K562 (cell line): Measurements from ENCODE around the gene SMIM41. TPM values are rescaled to one million over a fixed set of nuclear protein-coding genes. Genes with fewer than 3 reads are reported as not detected.
A peak's percentile ranks its signal among the peaks of the same experiment; 100 is the strongest.

Experiments
- ATAC-seq: fragments of 200-7000 bp; cut with Tn5 transposase; 3 replicates; pipeline ENCODE4 v1.9.1; 2020; ENCODE audit warnings: moderate library complexity
- BruUV-seq: library from RNA; stranded (reverse); fragments of 400-500 nt; replicated peaks from 2 replicates; lab custom pipeline; 2021; lab: Mats Ljungman, UMichigan
- CTCF ChIA-PET: fragments of 300-600 bp; formaldehyde crosslinking; extraction: SDS; loops from one replicate; lab custom pipeline; 2021; ENCODE audit warnings: low intra/inter-chr PET ratio; lab: Yijun Ruan, JAX
- POLR2A ChIA-PET: fragments of 300-600, 350-650 bp; sonication (Branson Sonifier 250); formaldehyde crosslinking; extraction: SDS; loops from one replicate; lab custom pipeline; 2021; ENCODE audit warnings: antibody characterized with exemption, inconsistent platforms; lab: Yijun Ruan, JAX
- DNase-seq, 4 experiments: peaks; one replicate each; pipeline versions ENCODE4 v3.0.0 to v3.0.0-alpha.2; 2011 to 2018; ENCODE audit warnings: low spot score in 3 of 4, mixed read lengths in 3 of 4; ENCODE audit errors: extremely low read depth in 1 of 4
- FAIRE-seq: peaks from 2 replicates; lab custom pipeline; 2011; peaks lifted over from hg19 to GRCh38; lab: Jason Lieb, UNC
- H2AFZ ChIP-seq: 2 replicates; pipeline ENCODE4 v1.6.0; 2011; ENCODE audit warnings: low read depth, low read length, control low read depth, inconsistent platforms
- H3K27ac ChIP-seq: fragments of 200-600 bp; 3 replicates; pipeline ENCODE4 v1.8.0; 2011; ENCODE audit warnings: low read depth, mild to moderate bottlenecking, control low read depth, inconsistent platforms, low read length, moderate library complexity, mixed read lengths; ENCODE audit errors: extremely low read depth
- H3K27me3 ChIP-seq, 2 experiments: fragments of 300-600 bp in 1 of 2; 2 replicates in 1 of 2; 3 replicates in 1 of 2; pipeline versions ENCODE4 v1.6.0 to v1.8.0; 2011; ENCODE audit warnings: inconsistent platforms in 2 of 2, low read length in 2 of 2, mild to moderate bottlenecking in 1 of 2, mixed read lengths in 1 of 2, moderate library complexity in 1 of 2; ENCODE audit not compliant: control insufficient read depth in 2 of 2, insufficient read depth in 2 of 2
- H3K36me3 ChIP-seq: fragments of 300-600 bp; 3 replicates; pipeline ENCODE4 v1.8.0; 2011; ENCODE audit warnings: mild to moderate bottlenecking, low read length, inconsistent platforms; ENCODE audit not compliant: control insufficient read depth, insufficient read depth
- H3K4me1 ChIP-seq, 2 experiments: fragments of 200-600 bp in 1 of 2; replicated peaks in 1 of 2; 2 replicates in 1 of 2; 3 replicates in 1 of 2; pipeline versions ENCODE4 v1.5.1 to v1.8.0; 2011; ENCODE audit warnings: inconsistent platforms in 2 of 2, low read length in 2 of 2, mild to moderate bottlenecking in 1 of 2, mixed read lengths in 1 of 2, moderate library complexity in 1 of 2; ENCODE audit not compliant: control insufficient read depth in 2 of 2, insufficient read depth in 2 of 2
- H3K4me2 ChIP-seq: 2 replicates; pipeline ENCODE4 v1.6.1; 2011; ENCODE audit warnings: low read length, control low read depth, inconsistent platforms, mixed read lengths; ENCODE audit not compliant: insufficient read depth
- H3K4me3 ChIP-seq: fragments of 200-600 bp; sonication (generic), shearing (Covaris generic); 2 replicates; pipeline ENCODE4 v1.5.1; 2016; ENCODE audit warnings: control low read depth, inconsistent platforms
- H3K79me2 ChIP-seq: fragments of 200-600 bp; 3 replicates; pipeline ENCODE4 v1.8.0; 2011; ENCODE audit warnings: low read length, inconsistent platforms; ENCODE audit not compliant: control insufficient read depth, insufficient read depth
- H3K9ac ChIP-seq, 2 experiments: 2 replicates each; pipeline versions ENCODE4 v1.6.0 to v1.6.1; 2011; ENCODE audit warnings: low read depth in 2 of 2, low read length in 2 of 2, control low read depth in 1 of 2, inconsistent platforms in 1 of 2, mild to moderate bottlenecking in 1 of 2, mixed read lengths in 1 of 2; ENCODE audit not compliant: insufficient read depth in 1 of 2
- H3K9me1 ChIP-seq: one replicate; pipeline ENCODE4 v1.6.0; 2011; ENCODE audit warnings: inconsistent platforms, mild to moderate bottlenecking, low read length, moderate library complexity; ENCODE audit not compliant: control insufficient read depth, insufficient read depth
- H3K9me3 ChIP-seq: replicated peaks from 2 replicates; pipeline ENCODE4 v1.5.1; 2011; ENCODE audit warnings: low read depth, low read length, inconsistent platforms; ENCODE audit not compliant: control insufficient read depth, insufficient read depth
- H4K20me1 ChIP-seq: replicated peaks from 2 replicates; pipeline ENCODE4 v1.6.1; 2011; ENCODE audit warnings: low read length, inconsistent platforms, mixed read lengths; ENCODE audit not compliant: control insufficient read depth, insufficient read depth
- ELF1 ChIP-seq: fragments of 200-800 bp; sonication (Bioruptor generic); IDR thresholded peaks from 2 replicates; pipeline ENCODE4 v1.6.1; 2016; ENCODE audit warnings: missing genetic modification characterization, missing compliant biosample characterization
- ETV1 ChIP-seq: fragments of 450-650 bp; conservative IDR thresholded peaks from 2 replicates; pipeline ENCODE4 v1.6.1; 2016; ENCODE audit warnings: missing genetic modification characterization, control low read depth, low read depth, missing compliant biosample characterization
- ZNF764 ChIP-seq: fragments of 250-450 bp; sonication (Bioruptor Pico); IDR thresholded peaks from 2 replicates; pipeline ENCODE4 v1.4.0; 2020; ENCODE audit warnings: low read depth, mild to moderate bottlenecking, moderate library complexity
- WGBS: fragments of 100-300 bp; shearing (Covaris generic); methylation state at CpG from one replicate; pipeline ENCODE4 v1.1.6; 2016; ENCODE audit warnings: low coverage, mixed read lengths; ENCODE audit not compliant: insufficient coverage; ENCODE audit errors: missing lambda C conversion rate; 5-methylcytosine and 5-hydroxymethylcytosine counted together
- in situ Hi-C: fragments of 300-500 bp; cut with MboI; formaldehyde crosslinking; loops from 4 replicates; pipeline ENCODE4 v1.15.0; 2018; ENCODE audit warnings: inconsistent platforms, mixed read lengths
- intact Hi-C: fragments of 100-400 bp; cut with micrococcal nuclease; formaldehyde crosslinking; loops from 2 replicates; pipeline ENCODE4 v1.14.2; 2022
- polyA plus RNA-seq, 8 experiments: library from polyadenylated mRNA; depleted of rRNA in 4 of 8; stranded (reverse) in 5 of 8; unstranded in 3 of 8; fragments of >200 nt; fragmentation: Nextera tagmentation in 2 of 8; fragmentation: Illumina TruSeq in 1 of 8; extraction: Ambion mirVana in 2 of 8; extraction: Trizol in 1 of 8; gene quantifications; 2 replicates each; pipeline versions ENCODE4 v1.2.1 to v1.2.3, GENCODE V29; 2011 to 2014; ENCODE audit warnings: inconsistent platforms in 1 of 8, missing spikeins in 1 of 8
- total RNA-seq, 7 experiments: library from RNA; depleted of rRNA in 6 of 7; stranded (reverse); fragments of >200 nt in 6 of 7; fragmentation: Illumina TruSeq in 2 of 7; extraction: Trizol in 2 of 7; gene quantifications; 2 replicates each; pipeline versions ENCODE4 v1.2.1 to v1.2.3, GENCODE V29; 2011 to 2021; ENCODE audit warnings: low replicate concordance in 1 of 7
- TF ChIP-seq, protein P1 (sequence below): sonication (generic); formaldehyde crosslinking; IDR thresholded peaks from 2 replicates; pipeline ENCODE4 v1.4.0; 2020; ENCODE audit warnings: mild to moderate bottlenecking, missing genetic modification reagents
- TF ChIP-seq, protein P2 (sequence below), 2 experiments: IDR thresholded peaks; 2 replicates each; pipeline ENCODE4 v1.6.1; 2011; ENCODE audit warnings: borderline replicate concordance in 1 of 2, control low read depth in 1 of 2, low read depth in 1 of 2, low read length in 1 of 2, mild to moderate bottlenecking in 1 of 2, mixed read lengths in 1 of 2, moderate library complexity in 1 of 2; ENCODE audit not compliant: insufficient read depth in 1 of 2, insufficient read length in 1 of 2, poor library complexity in 1 of 2, severe bottlenecking in 1 of 2; ENCODE audit errors: extremely low read depth in 1 of 2
- TF ChIP-seq, protein P3 (sequence below): fragments of 450-650 bp; IDR thresholded peaks from 2 replicates; pipeline ENCODE4 v1.6.1; 2018; ENCODE audit not compliant: partially characterized antibody

The SMIM41 gene
- total and polyA plus RNA-seq, 9 of the 15 experiments (the other 6 are each of a cell fraction or from before 2014, with no cell fraction given), result not detected

DNA sequence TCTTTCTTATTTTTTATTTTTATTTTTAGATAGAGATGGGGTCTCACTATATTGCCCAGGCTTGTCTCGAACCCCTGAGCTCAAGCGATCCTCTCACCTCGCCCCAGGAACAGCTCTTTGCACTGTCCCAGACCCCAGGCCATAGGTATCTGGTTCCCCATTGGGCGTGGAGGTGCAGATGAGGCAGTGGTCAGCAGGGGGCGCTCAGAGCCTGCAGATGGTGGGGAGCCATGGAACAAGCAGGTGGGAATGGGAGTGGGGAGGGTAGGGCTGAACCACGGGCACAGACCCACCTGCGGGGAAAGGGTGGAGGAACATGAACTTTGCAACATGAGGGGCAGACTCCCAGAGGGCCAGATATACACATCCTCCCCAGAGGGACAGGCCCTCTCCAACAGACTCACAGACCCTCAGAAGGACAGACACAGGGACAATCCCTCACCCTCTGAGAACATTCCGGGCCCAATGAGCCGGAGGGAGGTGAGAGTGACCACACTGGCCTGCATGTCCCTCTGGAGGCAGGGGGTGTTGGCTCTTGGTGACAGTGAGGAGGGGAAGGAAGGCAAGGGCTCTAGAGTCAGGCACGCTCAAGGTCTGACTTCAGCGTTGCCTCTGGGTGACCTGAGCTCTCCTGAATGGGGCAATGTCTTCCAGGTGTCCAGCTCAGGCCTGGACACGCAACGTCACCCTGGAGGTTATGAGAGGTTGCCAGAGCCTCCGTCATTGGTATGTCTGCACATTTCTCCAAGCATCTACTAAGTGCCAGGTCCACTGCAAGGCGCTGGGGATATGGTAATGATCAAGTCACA lies 77.5 kb downstream of the SMIM41 start (continued):
- TF ChIP-seq, protein P1, sequence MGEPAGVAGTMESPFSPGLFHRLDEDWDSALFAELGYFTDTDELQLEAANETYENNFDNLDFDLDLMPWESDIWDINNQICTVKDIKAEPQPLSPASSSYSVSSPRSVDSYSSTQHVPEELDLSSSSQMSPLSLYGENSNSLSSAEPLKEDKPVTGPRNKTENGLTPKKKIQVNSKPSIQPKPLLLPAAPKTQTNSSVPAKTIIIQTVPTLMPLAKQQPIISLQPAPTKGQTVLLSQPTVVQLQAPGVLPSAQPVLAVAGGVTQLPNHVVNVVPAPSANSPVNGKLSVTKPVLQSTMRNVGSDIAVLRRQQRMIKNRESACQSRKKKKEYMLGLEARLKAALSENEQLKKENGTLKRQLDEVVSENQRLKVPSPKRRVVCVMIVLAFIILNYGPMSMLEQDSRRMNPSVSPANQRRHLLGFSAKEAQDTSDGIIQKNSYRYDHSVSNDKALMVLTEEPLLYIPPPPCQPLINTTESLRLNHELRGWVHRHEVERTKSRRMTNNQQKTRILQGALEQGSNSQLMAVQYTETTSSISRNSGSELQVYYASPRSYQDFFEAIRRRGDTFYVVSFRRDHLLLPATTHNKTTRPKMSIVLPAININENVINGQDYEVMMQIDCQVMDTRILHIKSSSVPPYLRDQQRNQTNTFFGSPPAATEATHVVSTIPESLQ (CRISPR knock-in tag), result no peak
- no peak for TF ChIP-seq ZNF764 (CRISPR knock-in tag)

DNA sequence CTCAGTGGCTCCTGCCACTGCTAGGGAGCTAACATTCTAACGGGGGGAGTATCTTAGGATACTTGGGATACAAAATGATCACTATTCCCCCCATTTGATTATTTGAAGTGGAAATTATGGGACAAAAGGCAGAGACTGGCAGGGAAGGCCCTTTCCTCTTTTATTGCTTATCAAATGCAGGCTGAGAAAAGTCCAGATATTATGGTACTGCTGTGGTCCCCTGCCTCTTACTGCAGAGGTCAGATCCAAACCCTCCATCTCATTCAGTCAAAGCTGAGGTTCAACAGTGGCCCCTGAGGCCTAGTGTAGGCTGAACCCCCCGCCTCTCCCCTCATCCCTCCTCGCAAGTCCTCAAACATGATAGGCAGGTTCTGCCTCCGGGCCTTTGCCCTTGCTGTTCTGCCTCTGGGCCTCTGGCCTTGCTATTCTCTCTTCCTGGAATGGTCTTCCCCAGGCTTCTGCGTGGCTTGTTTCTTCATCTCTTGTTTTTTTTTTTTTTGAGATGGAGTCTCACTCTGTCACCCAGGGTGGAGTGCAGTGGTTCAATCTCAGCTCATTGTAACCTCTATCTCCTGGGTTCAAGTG lies 78.2 kb downstream of the SMIM41 start:
- H3K9ac ChIP-seq, result no peak overlapping the region
- ATAC-seq (no peak), FAIRE-seq (no peak), DNase-seq (no peak)
- no peak overlapping the region for H2AFZ ChIP-seq
- ChIA-PET POLR2A (no interaction called here), CTCF (interaction anchor here (0.9 to 2.8 kb wide), 2 partner anchors 214 to 722 kb away, joined by 3 to 26 read pairs; no protein-coding TSS in a partner anchor)
- in situ Hi-C loops, result no loop called here
- no peak overlapping the region for H3K4me3 ChIP-seq
- TF ChIP-seq ELF1 (tag) (no peak), ETV1 (tag) (no peak)
- TF ChIP-seq, protein P2, sequence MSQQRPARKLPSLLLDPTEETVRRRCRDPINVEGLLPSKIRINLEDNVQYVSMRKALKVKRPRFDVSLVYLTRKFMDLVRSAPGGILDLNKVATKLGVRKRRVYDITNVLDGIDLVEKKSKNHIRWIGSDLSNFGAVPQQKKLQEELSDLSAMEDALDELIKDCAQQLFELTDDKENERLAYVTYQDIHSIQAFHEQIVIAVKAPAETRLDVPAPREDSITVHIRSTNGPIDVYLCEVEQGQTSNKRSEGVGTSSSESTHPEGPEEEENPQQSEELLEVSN (IDR thresholded peaks at IDR 0.05; ENCODE audit: borderline replicate concordance in 1 of 2, extremely low read depth in 1 of 2, insufficient read depth in 1 of 2, insufficient read length in 1 of 2, low read depth in 1 of 2, low read length in 1 of 2, poor library complexity in 1 of 2, severe bottlenecking in 1 of 2), result no peak
- TF ChIP-seq, protein P3, sequence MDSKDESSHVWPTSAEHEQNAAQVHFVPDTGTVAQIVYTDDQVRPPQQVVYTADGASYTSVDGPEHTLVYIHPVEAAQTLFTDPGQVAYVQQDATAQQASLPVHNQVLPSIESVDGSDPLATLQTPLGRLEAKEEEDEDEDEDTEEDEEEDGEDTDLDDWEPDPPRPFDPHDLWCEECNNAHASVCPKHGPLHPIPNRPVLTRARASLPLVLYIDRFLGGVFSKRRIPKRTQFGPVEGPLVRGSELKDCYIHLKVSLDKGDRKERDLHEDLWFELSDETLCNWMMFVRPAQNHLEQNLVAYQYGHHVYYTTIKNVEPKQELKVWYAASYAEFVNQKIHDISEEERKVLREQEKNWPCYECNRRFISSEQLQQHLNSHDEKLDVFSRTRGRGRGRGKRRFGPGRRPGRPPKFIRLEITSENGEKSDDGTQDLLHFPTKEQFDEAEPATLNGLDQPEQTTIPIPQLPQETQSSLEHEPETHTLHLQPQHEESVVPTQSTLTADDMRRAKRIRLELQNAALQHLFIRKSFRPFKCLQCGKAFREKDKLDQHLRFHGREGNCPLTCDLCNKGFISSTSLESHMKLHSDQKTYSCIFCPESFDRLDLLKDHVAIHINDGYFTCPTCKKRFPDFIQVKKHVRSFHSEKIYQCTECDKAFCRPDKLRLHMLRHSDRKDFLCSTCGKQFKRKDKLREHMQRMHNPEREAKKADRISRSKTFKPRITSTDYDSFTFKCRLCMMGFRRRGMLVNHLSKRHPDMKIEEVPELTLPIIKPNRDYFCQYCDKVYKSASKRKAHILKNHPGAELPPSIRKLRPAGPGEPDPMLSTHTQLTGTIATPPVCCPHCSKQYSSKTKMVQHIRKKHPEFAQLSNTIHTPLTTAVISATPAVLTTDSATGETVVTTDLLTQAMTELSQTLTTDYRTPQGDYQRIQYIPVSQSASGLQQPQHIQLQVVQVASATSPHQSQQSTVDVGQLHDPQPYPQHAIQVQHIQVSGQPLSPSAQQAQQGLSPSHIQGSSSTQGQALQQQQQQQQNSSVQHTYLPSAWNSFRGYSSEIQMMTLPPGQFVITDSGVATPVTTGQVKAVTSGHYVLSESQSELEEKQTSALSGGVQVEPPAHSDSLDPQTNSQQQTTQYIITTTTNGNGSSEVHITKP, result peak; percentile 83
- no peaks in the 10 kb centered on the region for H3K4me1 ChIP-seq
- no peaks in the 10 kb centered on the region for H3K9me3 ChIP-seq
- no peak overlapping the region for H3K4me2 ChIP-seq
- 0 out of 2 replicates have a peak, but pooled peaks cover 6% of the 10 kb centered on the region for H4K20me1 ChIP-seq
- no peaks in the 10 kb centered on the region for H3K36me3 ChIP-seq
- intact Hi-C loops, result loop anchor here (5.0 to 10.0 kb wide), 4 partner anchors 207 to 825 kb away; partner anchors contain the start of gene KRT85
- WGBS, result 5% methylated on average over 5 of the region's 5 CpGs
- H3K27ac ChIP-seq, result no peak overlapping the region
- no peaks in the 10 kb centered on the region for H3K9me1 ChIP-seq
- peaks cover 9 to 25% of the 10 kb centered on the region in 2 experiments; a peak in 4 of 5 replicates for H3K27me3 ChIP-seq
- H3K79me2 ChIP-seq, result no peaks in the 10 kb centered on the region
- BruUV-seq, result no TSS peak
